HEK293 (cell line): Measurements from ENCODE around the gene PORCN.

ENCODE experiments used
- IKZF3 ChIP-seq: fragments of 450-650 bp; IDR thresholded peaks from 2 replicates; pipeline ENCODE4 v1.5.0; 2018; ENCODE audit warnings: missing biosample characterization, mild to moderate bottlenecking, missing genetic modification characterization, moderate library complexity
- SCRT2 ChIP-seq: fragments of 450-650 bp; formaldehyde crosslinking; IDR thresholded peaks from 2 replicates; pipeline ENCODE4 v1.5.1; 2016; ENCODE audit warnings: missing biosample characterization, missing genetic modification characterization
- ZNF112 ChIP-seq: fragments of 450-650 bp; formaldehyde crosslinking; IDR thresholded peaks from 2 replicates; pipeline ENCODE4 v1.5.0; 2017; ENCODE audit warnings: missing biosample characterization, missing genetic modification characterization
- ZNF600 ChIP-seq: fragments of 450-650 bp; formaldehyde crosslinking; IDR thresholded peaks from 2 replicates; pipeline ENCODE4 v1.5.1; 2016; ENCODE audit warnings: missing biosample characterization, missing genetic modification characterization
- ZNF623 ChIP-seq: fragments of 450-650 bp; formaldehyde crosslinking; IDR thresholded peaks from 2 replicates; pipeline ENCODE4 v1.5.1; 2016; ENCODE audit warnings: missing biosample characterization, missing genetic modification characterization
- TF ChIP-seq, protein P1 (sequence below): fragments of 450-650 bp; formaldehyde crosslinking; IDR thresholded peaks from 2 replicates; pipeline ENCODE4 v1.5.1; 2016; ENCODE audit warnings: missing biosample characterization, missing genetic modification characterization
- TF ChIP-seq, protein P2 (sequence below): fragments of 450-650 bp; formaldehyde crosslinking; IDR thresholded peaks from 2 replicates; pipeline ENCODE4 v1.5.1; 2016; ENCODE audit warnings: missing biosample characterization, missing genetic modification characterization
- TF ChIP-seq, protein P3 (sequence below): fragments of 450-650 bp; formaldehyde crosslinking; IDR thresholded peaks from 2 replicates; pipeline ENCODE4 v1.5.1; 2016; ENCODE audit warnings: missing biosample characterization, missing genetic modification characterization

DNA sequence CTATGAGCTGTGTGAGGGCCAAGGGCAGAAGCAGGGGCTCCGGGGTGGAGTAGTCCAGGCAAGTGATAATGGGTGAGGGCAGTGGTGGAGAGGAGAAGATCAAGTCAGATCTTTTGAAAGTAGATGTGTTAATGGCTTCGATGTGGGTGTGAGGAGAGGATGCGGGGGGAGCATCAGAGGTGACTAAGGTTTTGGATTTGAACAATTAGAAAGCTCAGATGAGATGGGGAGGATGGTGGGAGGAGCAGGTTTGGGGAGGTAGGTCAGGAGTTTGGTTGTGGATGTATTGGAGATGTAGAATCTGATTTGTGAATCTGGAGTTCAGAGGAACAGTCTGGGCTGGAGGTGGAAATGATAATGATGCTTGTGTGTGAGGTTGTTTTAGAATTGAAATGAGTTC lies 28.2 kb upstream of the PORCN start:
- TF ChIP-seq, protein P1, sequence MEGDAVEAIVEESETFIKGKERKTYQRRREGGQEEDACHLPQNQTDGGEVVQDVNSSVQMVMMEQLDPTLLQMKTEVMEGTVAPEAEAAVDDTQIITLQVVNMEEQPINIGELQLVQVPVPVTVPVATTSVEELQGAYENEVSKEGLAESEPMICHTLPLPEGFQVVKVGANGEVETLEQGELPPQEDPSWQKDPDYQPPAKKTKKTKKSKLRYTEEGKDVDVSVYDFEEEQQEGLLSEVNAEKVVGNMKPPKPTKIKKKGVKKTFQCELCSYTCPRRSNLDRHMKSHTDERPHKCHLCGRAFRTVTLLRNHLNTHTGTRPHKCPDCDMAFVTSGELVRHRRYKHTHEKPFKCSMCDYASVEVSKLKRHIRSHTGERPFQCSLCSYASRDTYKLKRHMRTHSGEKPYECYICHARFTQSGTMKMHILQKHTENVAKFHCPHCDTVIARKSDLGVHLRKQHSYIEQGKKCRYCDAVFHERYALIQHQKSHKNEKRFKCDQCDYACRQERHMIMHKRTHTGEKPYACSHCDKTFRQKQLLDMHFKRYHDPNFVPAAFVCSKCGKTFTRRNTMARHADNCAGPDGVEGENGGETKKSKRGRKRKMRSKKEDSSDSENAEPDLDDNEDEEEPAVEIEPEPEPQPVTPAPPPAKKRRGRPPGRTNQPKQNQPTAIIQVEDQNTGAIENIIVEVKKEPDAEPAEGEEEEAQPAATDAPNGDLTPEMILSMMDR (tag by site-specific recombination): no peak
- TF ChIP-seq ZNF623 (no peak), SCRT2 (tag by site-specific recombination) (no peak), ZNF112 (tag by site-specific recombination) (no peak), ZNF600 (tag by site-specific recombination) (no peak), IKZF3 (tag by site-specific recombination) (no peak)
- TF ChIP-seq, protein P2, sequence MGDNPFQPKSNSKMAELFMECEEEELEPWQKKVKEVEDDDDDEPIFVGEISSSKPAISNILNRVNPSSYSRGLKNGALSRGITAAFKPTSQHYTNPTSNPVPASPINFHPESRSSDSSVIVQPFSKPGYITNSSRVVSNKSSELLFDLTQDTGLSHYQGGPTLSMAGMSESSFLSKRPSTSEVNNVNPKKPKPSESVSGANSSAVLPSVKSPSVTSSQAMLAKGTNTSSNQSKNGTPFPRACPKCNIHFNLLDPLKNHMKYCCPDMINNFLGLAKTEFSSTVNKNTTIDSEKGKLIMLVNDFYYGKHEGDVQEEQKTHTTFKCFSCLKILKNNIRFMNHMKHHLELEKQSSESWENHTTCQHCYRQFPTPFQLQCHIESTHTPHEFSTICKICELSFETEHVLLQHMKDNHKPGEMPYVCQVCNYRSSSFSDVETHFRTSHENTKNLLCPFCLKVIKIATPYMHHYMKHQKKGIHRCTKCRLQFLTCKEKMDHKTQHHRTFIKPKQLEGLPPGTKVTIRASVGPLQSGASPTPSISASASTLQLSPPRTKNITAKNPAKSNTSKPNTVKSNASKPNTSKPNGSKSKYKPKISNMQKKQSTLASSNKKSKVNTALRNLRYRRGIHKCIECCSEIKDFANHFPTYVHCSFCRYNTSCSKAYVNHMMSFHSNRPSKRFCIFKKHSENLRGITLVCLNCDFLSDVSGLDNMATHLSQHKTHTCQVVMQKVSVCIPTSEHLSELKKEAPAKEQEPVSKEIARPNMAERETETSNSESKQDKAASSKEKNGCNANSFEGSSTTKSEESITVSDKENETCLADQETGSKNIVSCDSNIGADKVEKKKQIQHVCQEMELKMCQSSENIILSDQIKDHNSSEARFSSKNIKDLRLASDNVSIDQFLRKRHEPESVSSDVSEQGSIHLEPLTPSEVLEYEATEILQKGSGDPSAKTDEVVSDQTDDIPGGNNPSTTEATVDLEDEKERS: no peak
- TF ChIP-seq, protein P3, sequence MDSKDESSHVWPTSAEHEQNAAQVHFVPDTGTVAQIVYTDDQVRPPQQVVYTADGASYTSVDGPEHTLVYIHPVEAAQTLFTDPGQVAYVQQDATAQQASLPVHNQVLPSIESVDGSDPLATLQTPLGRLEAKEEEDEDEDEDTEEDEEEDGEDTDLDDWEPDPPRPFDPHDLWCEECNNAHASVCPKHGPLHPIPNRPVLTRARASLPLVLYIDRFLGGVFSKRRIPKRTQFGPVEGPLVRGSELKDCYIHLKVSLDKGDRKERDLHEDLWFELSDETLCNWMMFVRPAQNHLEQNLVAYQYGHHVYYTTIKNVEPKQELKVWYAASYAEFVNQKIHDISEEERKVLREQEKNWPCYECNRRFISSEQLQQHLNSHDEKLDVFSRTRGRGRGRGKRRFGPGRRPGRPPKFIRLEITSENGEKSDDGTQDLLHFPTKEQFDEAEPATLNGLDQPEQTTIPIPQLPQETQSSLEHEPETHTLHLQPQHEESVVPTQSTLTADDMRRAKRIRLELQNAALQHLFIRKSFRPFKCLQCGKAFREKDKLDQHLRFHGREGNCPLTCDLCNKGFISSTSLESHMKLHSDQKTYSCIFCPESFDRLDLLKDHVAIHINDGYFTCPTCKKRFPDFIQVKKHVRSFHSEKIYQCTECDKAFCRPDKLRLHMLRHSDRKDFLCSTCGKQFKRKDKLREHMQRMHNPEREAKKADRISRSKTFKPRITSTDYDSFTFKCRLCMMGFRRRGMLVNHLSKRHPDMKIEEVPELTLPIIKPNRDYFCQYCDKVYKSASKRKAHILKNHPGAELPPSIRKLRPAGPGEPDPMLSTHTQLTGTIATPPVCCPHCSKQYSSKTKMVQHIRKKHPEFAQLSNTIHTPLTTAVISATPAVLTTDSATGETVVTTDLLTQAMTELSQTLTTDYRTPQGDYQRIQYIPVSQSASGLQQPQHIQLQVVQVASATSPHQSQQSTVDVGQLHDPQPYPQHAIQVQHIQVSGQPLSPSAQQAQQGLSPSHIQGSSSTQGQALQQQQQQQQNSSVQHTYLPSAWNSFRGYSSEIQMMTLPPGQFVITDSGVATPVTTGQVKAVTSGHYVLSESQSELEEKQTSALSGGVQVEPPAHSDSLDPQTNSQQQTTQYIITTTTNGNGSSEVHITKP (tag by site-specific recombination): no peak
